Hepatocyte (in vitro differentiated cells): ENCODE measurements around the gene PCDH10.

Experiments used
- CTCF ChIP-seq: fragments of 200-600 bp; sonication (generic); IDR thresholded peaks from 2 replicates; pipeline ENCODE4 v1.5.1; 2016; ENCODE audit warnings: antibody characterized with exemption, mild to moderate bottlenecking; ENCODE audit not compliant: poor library complexity
- EZH2 ChIP-seq: fragments of 200-600 bp; sonication (generic); IDR thresholded peaks from 2 replicates; pipeline ENCODE4 v1.6.1; 2016; ENCODE audit warnings: antibody characterized with exemption, mild to moderate bottlenecking, borderline replicate concordance

- no peak for TF ChIP-seq CTCF
- no peak for TF ChIP-seq EZH2
Measured at GRCh38 chr4:133189147-133189517, 40.0 kb downstream of the PCDH10 start.
